WTC11 (cell line): Measurements from ENCODE around the gene HOXD8. TPM values are rescaled to one million over a fixed set of nuclear protein-coding genes. Genes with fewer than 3 reads are reported as not detected.

ENCODE experiments used
- ATF6 ChIP-seq: sonication (generic); formaldehyde crosslinking; IDR thresholded peaks from 2 replicates; pipeline ENCODE4 v1.8.1; 2023; ENCODE audit warnings: mild to moderate bottlenecking, missing genetic modification reagents
- E2F4 ChIP-seq: sonication (generic); formaldehyde crosslinking; IDR thresholded peaks from 2 replicates; pipeline ENCODE4 v1.8.1; 2022; ENCODE audit warnings: low read depth, mild to moderate bottlenecking, moderate library complexity, missing genetic modification reagents, borderline replicate concordance
- ELF4 ChIP-seq: sonication (generic); formaldehyde crosslinking; IDR thresholded peaks from 2 replicates; pipeline ENCODE4 v1.8.1; 2022; ENCODE audit warnings: low read depth, mild to moderate bottlenecking, moderate library complexity, missing genetic modification reagents
- ETV6 ChIP-seq: sonication (generic); formaldehyde crosslinking; IDR thresholded peaks from 2 replicates; pipeline ENCODE4 v1.8.1; 2022; ENCODE audit warnings: mild to moderate bottlenecking, missing genetic modification reagents
- FOXP1 ChIP-seq: sonication (generic); formaldehyde crosslinking; IDR thresholded peaks from 2 replicates; pipeline ENCODE4 v1.8.0; 2022; ENCODE audit warnings: missing genetic modification reagents, mild to moderate bottlenecking, moderate library complexity, borderline replicate concordance
- GABPB1 ChIP-seq: sonication (generic); formaldehyde crosslinking; IDR thresholded peaks from 2 replicates; pipeline ENCODE4 v1.8.1; 2023; ENCODE audit warnings: mild to moderate bottlenecking, missing genetic modification reagents
- GRHL2 ChIP-seq: fragments of 250-450 bp; sonication (Bioruptor Pico); IDR thresholded peaks from 2 replicates; pipeline ENCODE4 v1.8.0; 2022; ENCODE audit warnings: mild to moderate bottlenecking, moderate library complexity; ENCODE audit not compliant: insufficient replicate concordance, severe bottlenecking
- GTF2I ChIP-seq: fragments of 250-450 bp; sonication (Bioruptor Pico); conservative IDR thresholded peaks from 2 replicates; pipeline ENCODE4 v1.4.0; 2021; ENCODE audit warnings: mild to moderate bottlenecking
- JAZF1 ChIP-seq: fragments of 250-450 bp; sonication (Bioruptor Pico); IDR thresholded peaks from 2 replicates; pipeline ENCODE4 v1.9.0; 2021; ENCODE audit warnings: moderate library complexity, mild to moderate bottlenecking, inconsistent platforms
- OVOL2 ChIP-seq: fragments of 250-450 bp; sonication (Bioruptor Pico); IDR thresholded peaks from 2 replicates; pipeline ENCODE4 v1.9.0; 2021; ENCODE audit warnings: mild to moderate bottlenecking, borderline replicate concordance
- RELA ChIP-seq: sonication (generic); formaldehyde crosslinking; IDR thresholded peaks from 2 replicates; pipeline ENCODE4 v1.8.1; 2022; ENCODE audit warnings: missing genetic modification reagents, mild to moderate bottlenecking, borderline replicate concordance
- SMAD3 ChIP-seq: sonication (generic); formaldehyde crosslinking; IDR thresholded peaks from 2 replicates; pipeline ENCODE4 v1.8.0; 2022; ENCODE audit warnings: missing genetic modification reagents, mild to moderate bottlenecking, borderline replicate concordance
- SMAD4 ChIP-seq: sonication (generic); formaldehyde crosslinking; IDR thresholded peaks from 2 replicates; pipeline ENCODE4 v1.8.0; 2022; ENCODE audit warnings: mild to moderate bottlenecking, missing genetic modification reagents
- SOX15 ChIP-seq: fragments of 250-450 bp; sonication (Bioruptor Pico); IDR thresholded peaks from 2 replicates; pipeline ENCODE4 v1.9.0; 2021; ENCODE audit warnings: mild to moderate bottlenecking
- TEAD1 ChIP-seq: sonication (generic); formaldehyde crosslinking; IDR thresholded peaks from 2 replicates; pipeline ENCODE4 v1.8.0; 2022; ENCODE audit warnings: mild to moderate bottlenecking, missing genetic modification reagents
- TP53 ChIP-seq: sonication (generic); formaldehyde crosslinking; IDR thresholded peaks from 2 replicates; pipeline ENCODE4 v1.8.1; 2023; ENCODE audit warnings: mild to moderate bottlenecking, missing genetic modification reagents
- ZNF263 ChIP-seq: sonication (generic); formaldehyde crosslinking; IDR thresholded peaks from 2 replicates; pipeline ENCODE4 v1.8.1; 2022; ENCODE audit warnings: low read depth, mild to moderate bottlenecking, moderate library complexity, missing genetic modification reagents
- ZNF396 ChIP-seq: fragments of 250-450 bp; sonication (Bioruptor Pico); IDR thresholded peaks from 2 replicates; pipeline ENCODE4 v1.8.0; 2021; ENCODE audit warnings: mild to moderate bottlenecking, moderate library complexity, borderline replicate concordance
- ZNF416 ChIP-seq: fragments of 250-450 bp; sonication (Bioruptor Pico); IDR thresholded peaks from 2 replicates; pipeline ENCODE4 v1.9.0; 2021; ENCODE audit warnings: mild to moderate bottlenecking, inconsistent platforms
- ZNF425 ChIP-seq: fragments of 250-450 bp; sonication (Bioruptor Pico); conservative IDR thresholded peaks from 2 replicates; pipeline ENCODE4 v1.9.0; 2021; ENCODE audit warnings: mild to moderate bottlenecking
- ZNF671 ChIP-seq: fragments of 250-450 bp; sonication (Bioruptor Pico); IDR thresholded peaks from 2 replicates; pipeline ENCODE4 v1.8.0; 2021; ENCODE audit warnings: mild to moderate bottlenecking
- total RNA-seq: library from RNA; stranded (reverse); gene quantifications from 3 replicates; pipeline ENCODE4 v1.2.3, GENCODE V29; 2021
- TF ChIP-seq, protein P1 (sequence below): sonication (generic); formaldehyde crosslinking; IDR thresholded peaks from 2 replicates; pipeline ENCODE4 v1.8.1; 2022; ENCODE audit warnings: missing genetic modification reagents, borderline replicate concordance
- TF ChIP-seq, protein P2 (sequence below): sonication (generic); formaldehyde crosslinking; IDR thresholded peaks from 2 replicates; pipeline ENCODE4 v1.8.0; 2023; ENCODE audit warnings: missing genetic modification reagents
- TF ChIP-seq, protein P3 (sequence below): sonication (generic); formaldehyde crosslinking; IDR thresholded peaks from 2 replicates; pipeline ENCODE4 v1.8.1; 2022; ENCODE audit warnings: low read depth, missing genetic modification reagents, borderline replicate concordance
- TF ChIP-seq, protein P4 (sequence below): sonication (generic); formaldehyde crosslinking; conservative IDR thresholded peaks from 2 replicates; pipeline ENCODE4 v1.8.1; 2023; ENCODE audit warnings: mild to moderate bottlenecking, low read depth, missing genetic modification reagents, moderate library complexity
- TF ChIP-seq, protein P5 (sequence below): sonication (generic); formaldehyde crosslinking; IDR thresholded peaks from 2 replicates; pipeline ENCODE4 v1.8.0; 2022; ENCODE audit warnings: mild to moderate bottlenecking, missing genetic modification reagents

Gene HOXD8
- total RNA-seq, 1 experiment from 2014 or later = not detected

DNA sequence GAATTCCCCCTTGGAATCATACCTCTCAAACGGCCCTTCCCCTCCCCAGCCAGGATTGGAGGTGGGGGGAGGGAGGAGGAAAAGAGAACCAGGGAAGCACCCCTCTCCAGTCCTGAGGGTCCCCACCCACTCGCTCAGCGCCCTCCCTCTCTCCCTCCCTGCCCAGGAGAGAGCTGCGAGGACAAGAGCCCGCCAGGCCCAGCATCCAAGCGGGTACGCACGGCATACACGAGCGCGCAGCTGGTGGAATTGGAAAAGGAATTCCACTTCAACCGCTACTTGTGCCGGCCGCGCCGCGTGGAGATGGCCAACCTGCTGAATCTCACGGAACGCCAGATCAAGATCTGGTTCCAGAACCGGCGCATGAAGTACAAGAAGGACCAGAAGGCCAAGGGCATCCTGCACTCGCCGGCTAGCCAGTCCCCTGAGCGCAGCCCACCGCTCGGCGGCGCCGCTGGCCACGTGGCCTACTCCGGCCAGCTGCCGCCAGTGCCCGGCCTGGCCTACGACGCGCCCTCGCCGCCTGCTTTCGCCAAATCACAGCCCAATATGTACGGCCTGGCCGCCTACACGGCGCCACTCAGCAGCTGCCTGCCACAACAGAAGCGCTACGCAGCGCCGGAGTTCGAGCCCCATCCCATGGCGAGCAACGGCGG is 42.0 kb downstream of the HOXD8 start (continued):
- TF ChIP-seq ETV6 (CRISPR knock-in tag) (peak; percentile 76; the same call in 1 of the 2 replicates), TP53 (CRISPR knock-in tag) (no peak), OVOL2 (no peak), ZNF425 (CRISPR knock-in tag) (no peak), ZNF263 (CRISPR knock-in tag) (no peak), SOX15 (CRISPR knock-in tag) (no peak), ZNF416 (CRISPR knock-in tag) (no peak), E2F4 (peak; percentile 82; the same call in 1 of the 2 replicates), GABPB1 (CRISPR knock-in tag) (no peak), GRHL2 (CRISPR knock-in tag) (no peak), GTF2I (no peak), FOXP1 (CRISPR knock-in tag) (peak; percentile 83), TEAD1 (CRISPR knock-in tag) (no peak), ZNF671 (no peak), JAZF1 (CRISPR knock-in tag) (no peak), ELF4 (no peak), ATF6 (no peak), SMAD4 (CRISPR knock-in tag) (no peak), SMAD3 (0 out of 2 replicates have a peak, but pooled peaks have one; percentile 37), ZNF396 (CRISPR knock-in tag) (no peak), RELA (CRISPR knock-in tag) (no peak)
- TF ChIP-seq, protein P1, sequence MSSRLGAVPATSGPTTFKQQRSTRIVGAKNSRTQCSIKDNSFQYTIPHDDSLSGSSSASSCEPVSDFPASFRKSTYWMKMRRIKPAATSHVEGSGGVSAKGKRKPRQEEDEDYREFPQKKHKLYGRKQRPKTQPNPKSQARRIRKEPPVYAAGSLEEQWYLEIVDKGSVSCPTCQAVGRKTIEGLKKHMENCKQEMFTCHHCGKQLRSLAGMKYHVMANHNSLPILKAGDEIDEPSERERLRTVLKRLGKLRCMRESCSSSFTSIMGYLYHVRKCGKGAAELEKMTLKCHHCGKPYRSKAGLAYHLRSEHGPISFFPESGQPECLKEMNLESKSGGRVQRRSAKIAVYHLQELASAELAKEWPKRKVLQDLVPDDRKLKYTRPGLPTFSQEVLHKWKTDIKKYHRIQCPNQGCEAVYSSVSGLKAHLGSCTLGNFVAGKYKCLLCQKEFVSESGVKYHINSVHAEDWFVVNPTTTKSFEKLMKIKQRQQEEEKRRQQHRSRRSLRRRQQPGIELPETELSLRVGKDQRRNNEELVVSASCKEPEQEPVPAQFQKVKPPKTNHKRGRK (CRISPR knock-in tag) = no peak
- TF ChIP-seq, protein P2, sequence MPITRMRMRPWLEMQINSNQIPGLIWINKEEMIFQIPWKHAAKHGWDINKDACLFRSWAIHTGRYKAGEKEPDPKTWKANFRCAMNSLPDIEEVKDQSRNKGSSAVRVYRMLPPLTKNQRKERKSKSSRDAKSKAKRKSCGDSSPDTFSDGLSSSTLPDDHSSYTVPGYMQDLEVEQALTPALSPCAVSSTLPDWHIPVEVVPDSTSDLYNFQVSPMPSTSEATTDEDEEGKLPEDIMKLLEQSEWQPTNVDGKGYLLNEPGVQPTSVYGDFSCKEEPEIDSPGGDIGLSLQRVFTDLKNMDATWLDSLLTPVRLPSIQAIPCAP (CRISPR knock-in tag) = peak; percentile 73; the same call in 1 of the 2 replicates
- TF ChIP-seq, protein P3, sequence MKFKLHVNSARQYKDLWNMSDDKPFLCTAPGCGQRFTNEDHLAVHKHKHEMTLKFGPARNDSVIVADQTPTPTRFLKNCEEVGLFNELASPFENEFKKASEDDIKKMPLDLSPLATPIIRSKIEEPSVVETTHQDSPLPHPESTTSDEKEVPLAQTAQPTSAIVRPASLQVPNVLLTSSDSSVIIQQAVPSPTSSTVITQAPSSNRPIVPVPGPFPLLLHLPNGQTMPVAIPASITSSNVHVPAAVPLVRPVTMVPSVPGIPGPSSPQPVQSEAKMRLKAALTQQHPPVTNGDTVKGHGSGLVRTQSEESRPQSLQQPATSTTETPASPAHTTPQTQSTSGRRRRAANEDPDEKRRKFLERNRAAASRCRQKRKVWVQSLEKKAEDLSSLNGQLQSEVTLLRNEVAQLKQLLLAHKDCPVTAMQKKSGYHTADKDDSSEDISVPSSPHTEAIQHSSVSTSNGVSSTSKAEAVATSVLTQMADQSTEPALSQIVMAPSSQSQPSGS = peak; percentile 59; the same call in 1 of the 2 replicates
- TF ChIP-seq, protein P4, sequence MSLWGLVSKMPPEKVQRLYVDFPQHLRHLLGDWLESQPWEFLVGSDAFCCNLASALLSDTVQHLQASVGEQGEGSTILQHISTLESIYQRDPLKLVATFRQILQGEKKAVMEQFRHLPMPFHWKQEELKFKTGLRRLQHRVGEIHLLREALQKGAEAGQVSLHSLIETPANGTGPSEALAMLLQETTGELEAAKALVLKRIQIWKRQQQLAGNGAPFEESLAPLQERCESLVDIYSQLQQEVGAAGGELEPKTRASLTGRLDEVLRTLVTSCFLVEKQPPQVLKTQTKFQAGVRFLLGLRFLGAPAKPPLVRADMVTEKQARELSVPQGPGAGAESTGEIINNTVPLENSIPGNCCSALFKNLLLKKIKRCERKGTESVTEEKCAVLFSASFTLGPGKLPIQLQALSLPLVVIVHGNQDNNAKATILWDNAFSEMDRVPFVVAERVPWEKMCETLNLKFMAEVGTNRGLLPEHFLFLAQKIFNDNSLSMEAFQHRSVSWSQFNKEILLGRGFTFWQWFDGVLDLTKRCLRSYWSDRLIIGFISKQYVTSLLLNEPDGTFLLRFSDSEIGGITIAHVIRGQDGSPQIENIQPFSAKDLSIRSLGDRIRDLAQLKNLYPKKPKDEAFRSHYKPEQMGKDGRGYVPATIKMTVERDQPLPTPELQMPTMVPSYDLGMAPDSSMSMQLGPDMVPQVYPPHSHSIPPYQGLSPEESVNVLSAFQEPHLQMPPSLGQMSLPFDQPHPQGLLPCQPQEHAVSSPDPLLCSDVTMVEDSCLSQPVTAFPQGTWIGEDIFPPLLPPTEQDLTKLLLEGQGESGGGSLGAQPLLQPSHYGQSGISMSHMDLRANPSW (CRISPR knock-in tag) = no peak
- TF ChIP-seq, protein P5, sequence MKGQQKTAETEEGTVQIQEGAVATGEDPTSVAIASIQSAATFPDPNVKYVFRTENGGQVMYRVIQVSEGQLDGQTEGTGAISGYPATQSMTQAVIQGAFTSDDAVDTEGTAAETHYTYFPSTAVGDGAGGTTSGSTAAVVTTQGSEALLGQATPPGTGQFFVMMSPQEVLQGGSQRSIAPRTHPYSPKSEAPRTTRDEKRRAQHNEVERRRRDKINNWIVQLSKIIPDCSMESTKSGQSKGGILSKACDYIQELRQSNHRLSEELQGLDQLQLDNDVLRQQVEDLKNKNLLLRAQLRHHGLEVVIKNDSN (CRISPR knock-in tag) = peak; percentile 87
